B cell (primary cell): ENCODE data around the gene PCDHB15.

Source experiments
- EZH2 ChIP-seq: IDR thresholded peaks from 2 replicates; pipeline ENCODE4 v1.6.1; 2012; ENCODE audit warnings: borderline replicate concordance, low read depth, mild to moderate bottlenecking, moderate library complexity, low read length; ENCODE audit not compliant: insufficient read depth, poor library complexity, severe bottlenecking
- TF ChIP-seq, protein P1 (sequence below): fragments of 200-600 bp; IDR thresholded peaks from one replicate; pipeline ENCODE4 v1.8.0; 2022; ENCODE audit warnings: antibody characterized with exemption, mild to moderate bottlenecking

DNA sequence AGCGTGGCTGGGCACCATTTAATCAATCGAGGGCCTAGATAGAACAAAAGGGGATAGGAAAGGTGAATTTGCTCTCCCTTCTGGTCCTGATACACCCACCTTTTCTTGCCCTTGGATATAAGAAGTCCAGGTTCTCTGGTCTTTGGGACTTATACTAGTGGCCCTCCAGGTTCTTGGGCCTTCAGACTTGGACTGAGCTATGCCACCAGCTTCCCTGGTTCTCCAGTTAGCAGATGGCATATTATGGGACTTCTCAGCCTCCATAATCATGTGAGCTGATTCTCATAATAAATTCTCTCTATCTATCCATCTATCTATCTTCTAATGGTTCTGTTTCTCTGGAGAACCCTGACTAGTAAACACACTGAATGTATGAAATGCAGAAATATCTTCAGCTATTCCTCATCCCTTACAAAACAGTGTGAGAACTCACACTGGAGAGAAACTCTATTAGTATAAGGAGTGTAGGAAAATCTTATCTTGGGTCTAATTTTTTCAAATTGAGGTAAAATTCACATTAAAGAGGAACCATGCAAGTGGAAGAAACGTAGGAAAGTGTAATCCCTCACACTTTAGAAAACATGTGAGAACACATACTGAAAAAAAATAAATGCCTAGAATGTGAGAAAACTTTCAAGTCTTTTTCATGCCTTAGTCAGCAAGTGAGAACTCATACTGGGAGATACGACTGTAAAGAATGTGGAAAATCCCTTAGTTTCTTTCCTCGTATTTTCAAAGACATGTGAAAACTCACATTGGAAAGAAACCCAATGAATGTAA is 15.5 kb downstream of the PCDHB15 start:
- TF ChIP-seq, protein P1, sequence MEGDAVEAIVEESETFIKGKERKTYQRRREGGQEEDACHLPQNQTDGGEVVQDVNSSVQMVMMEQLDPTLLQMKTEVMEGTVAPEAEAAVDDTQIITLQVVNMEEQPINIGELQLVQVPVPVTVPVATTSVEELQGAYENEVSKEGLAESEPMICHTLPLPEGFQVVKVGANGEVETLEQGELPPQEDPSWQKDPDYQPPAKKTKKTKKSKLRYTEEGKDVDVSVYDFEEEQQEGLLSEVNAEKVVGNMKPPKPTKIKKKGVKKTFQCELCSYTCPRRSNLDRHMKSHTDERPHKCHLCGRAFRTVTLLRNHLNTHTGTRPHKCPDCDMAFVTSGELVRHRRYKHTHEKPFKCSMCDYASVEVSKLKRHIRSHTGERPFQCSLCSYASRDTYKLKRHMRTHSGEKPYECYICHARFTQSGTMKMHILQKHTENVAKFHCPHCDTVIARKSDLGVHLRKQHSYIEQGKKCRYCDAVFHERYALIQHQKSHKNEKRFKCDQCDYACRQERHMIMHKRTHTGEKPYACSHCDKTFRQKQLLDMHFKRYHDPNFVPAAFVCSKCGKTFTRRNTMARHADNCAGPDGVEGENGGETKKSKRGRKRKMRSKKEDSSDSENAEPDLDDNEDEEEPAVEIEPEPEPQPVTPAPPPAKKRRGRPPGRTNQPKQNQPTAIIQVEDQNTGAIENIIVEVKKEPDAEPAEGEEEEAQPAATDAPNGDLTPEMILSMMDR, result no peak
- TF ChIP-seq EZH2, result no peak
